Kidney (tissue), 14 donors: ENCODE results near the gene GRID1. TPM values are rescaled to one million over a fixed set of nuclear protein-coding genes. Genes with fewer than 3 reads are reported as not detected.
"Not testable (repeated sequence)": the region's sequence is repeated elsewhere in the genome, so short reads cannot be mapped to it uniquely, and the experiment has no call there.

Experiments
- DNase-seq, 5 donors: peaks; one replicate each; pipeline ENCODE4 v3.0.0-alpha.2; 2013 to 2020
- FAIRE-seq: peaks from 2 replicates; lab custom pipeline; 2012; peaks lifted over from hg19 to GRCh38; lab: Jason Lieb, UNC
- H3K27ac ChIP-seq, 2 donors: one replicate each; pipeline ENCODE4 v1.7.0; 2013; ENCODE audit warnings: low read depth in 2 of 2, low read length in 2 of 2, inconsistent platforms in 1 of 2
- H3K27me3 ChIP-seq: one replicate; pipeline ENCODE4 v1.7.1; 2013; ENCODE audit warnings: low read length, inconsistent platforms; ENCODE audit not compliant: control insufficient read depth, insufficient read depth
- H3K36me3 ChIP-seq, 3 donors: one replicate each; pipeline versions ENCODE4 v1.7.0 to v1.7.1; 2013; ENCODE audit warnings: low read length in 3 of 3, control low read depth in 1 of 3, inconsistent platforms in 1 of 3; ENCODE audit not compliant: insufficient read depth in 3 of 3, control insufficient read depth in 2 of 3
- H3K4me1 ChIP-seq, 3 donors: one replicate each; pipeline versions ENCODE4 v1.7.0 to v1.7.1; 2013; ENCODE audit warnings: low read length in 3 of 3, inconsistent platforms in 1 of 3, low read depth in 1 of 3; ENCODE audit not compliant: control insufficient read depth in 2 of 3, insufficient read depth in 2 of 3
- H3K4me3 ChIP-seq, 3 donors: one replicate each; pipeline versions ENCODE4 v1.7.0 to v1.8.1; 2013; ENCODE audit warnings: low read length in 3 of 3, control low read depth in 1 of 3, inconsistent platforms in 1 of 3
- H3K9ac ChIP-seq, 3 donors: one replicate each; pipeline versions ENCODE4 v1.7.0 to v1.7.1; 2013; ENCODE audit warnings: low read length in 3 of 3, control low read depth in 1 of 3, inconsistent platforms in 1 of 3
- H3K9me3 ChIP-seq, 3 donors: one replicate each; pipeline versions ENCODE4 v1.7.0 to v1.7.1; 2013; ENCODE audit warnings: low read length in 3 of 3, control low read depth in 1 of 3, inconsistent platforms in 1 of 3; ENCODE audit not compliant: control insufficient read depth in 2 of 3, insufficient read depth in 1 of 3
- CTCF ChIP-seq: IDR thresholded peaks from 3 replicates; pipeline ENCODE4 v1.5.1; 2012; ENCODE audit warnings: mild to moderate bottlenecking, moderate library complexity, borderline replicate concordance; ENCODE audit not compliant: insufficient read depth; ENCODE audit errors: extremely low read depth
- intact Hi-C: fragments of 100-400 bp; cut with DNase I; formaldehyde crosslinking; loops from one replicate; pipeline ENCODE4 v1.11.1; 2022
- polyA plus RNA-seq: library from polyadenylated mRNA; stranded (reverse); fragments of 350-450 nt; fragmentation: Illumina TruSeq; extraction: RNeasy Lipid Tissue Mini Kit (QIAGEN cat#74804); gene quantifications from one replicate; pipeline ENCODE4 v1.2.3, GENCODE V29; 2014; ENCODE audit warnings: low read depth, low replicate concordance; ENCODE audit not compliant: insufficient read depth
- total RNA-seq: library from RNA; stranded (reverse); fragmentation: NEBNext Ultra II Directional; extraction: Animal tissue kit (Norgen Biotek cat#: 25700); gene quantifications from one replicate; pipeline ENCODE4 v1.2.1, GENCODE V29; 2021
- donor health status: control.
- donor health status: control.
- donor health status: control.
- donor health status: control.
- donor health status: control.
- donor health status: DM: yes; HTN: yes; CAD: no.
- donor health status: Normal renal cell carcinoma (clear cell type).

The GRID1 gene
- total and polyA plus RNA-seq, 2 donors from 2014 or later: 0.37 to 1.4 TPM

GRCh38 chr10:85850736-85851135, 515.9 kb downstream of the GRID1 start:
- H3K27me3 ChIP-seq: no peaks in the 10 kb centered on the region
- H3K4me3 ChIP-seq: no peak overlapping the region
- H3K9ac ChIP-seq: no peak overlapping the region
- peaks cover 0 to 3% (median 0%) of the 10 kb centered on the region in 3 donors for H3K9me3 ChIP-seq
- intact Hi-C loops: no loop called here
- DNase-seq (no peak), FAIRE-seq (no peak)
- H3K27ac ChIP-seq: no peak overlapping the region
- no peaks in the 10 kb centered on the region for H3K4me1 ChIP-seq
- no peaks in the 10 kb centered on the region for H3K36me3 ChIP-seq
- TF ChIP-seq CTCF: no peak

- Histone ChIP-seq H3K9me3 (peaks cover 0 to 3% (median 0%) of the 10 kb centered on the region in 3 donors), H3K9ac (no peak overlapping the region), H3K27ac (no peak overlapping the region), H3K4me1 (no peaks in the 10 kb centered on the region), H3K27me3 (no peaks in the 10 kb centered on the region), H3K36me3 (no peaks in the 10 kb centered on the region), H3K4me3 (no peak overlapping the region)
- no peak for FAIRE-seq
- intact Hi-C loops: no loop called here
- no peak for TF ChIP-seq CTCF
- no peak for DNase-seq
Measured at GRCh38 chr10:85849315-85849714, 517.3 kb downstream of the GRID1 start.

- FAIRE-seq: no peak
- TF ChIP-seq CTCF: no peak
- Histone ChIP-seq H3K4me1 (no peaks in the 10 kb centered on the region), H3K4me3 (no peak overlapping the region), H3K27ac (no peak overlapping the region), H3K36me3 (no peaks in the 10 kb centered on the region), H3K9me3 (peaks cover 0 to 3% (median 0%) of the 10 kb centered on the region in 3 donors), H3K9ac (no peak overlapping the region), H3K27me3 (no peaks in the 10 kb centered on the region)
- intact Hi-C loops: no loop called here
- no peak for DNase-seq
Measured at GRCh38 chr10:85848756-85849155, 517.8 kb downstream of the GRID1 start.

GRCh38 chr10:85847085-85847484, 519.5 kb downstream of the GRID1 start:
- H3K9me3 ChIP-seq: no peaks in the 10 kb centered on the region
- DNase-seq (no peak), FAIRE-seq (no peak)
- H3K36me3 ChIP-seq: no peaks in the 10 kb centered on the region
- H3K9ac ChIP-seq: no peak overlapping the region
- H3K27ac ChIP-seq: no peak overlapping the region
- TF ChIP-seq CTCF: no peak
- no peaks in the 10 kb centered on the region for H3K4me1 ChIP-seq
- H3K4me3 ChIP-seq: no peak overlapping the region
- no peaks in the 10 kb centered on the region for H3K27me3 ChIP-seq
- intact Hi-C loops: no loop called here

- H3K9ac ChIP-seq, H3K4me3 ChIP-seq, DNase-seq, H3K36me3 ChIP-seq, H3K27me3 ChIP-seq, H3K4me1 ChIP-seq, FAIRE-seq, H3K27ac ChIP-seq, intact Hi-C loops: not testable (repeated sequence)
- H3K9me3 ChIP-seq: peaks cover 0 to 12% (median 9%) of the 10 kb centered on the region in 3 donors
Measured at GRCh38 chr10:85838660-85839059, 527.9 kb downstream of the GRID1 start.
